ENCODE results near the gene PCBP3. TPM values are rescaled to one million over a fixed set of nuclear protein-coding genes. Genes with fewer than 3 reads are reported as not detected.

PCBP3 gene
- total and polyA plus RNA-seq, 12 donors: 1.7 to 15.8 (median 4.7) TPM

- 45 to 57% (median 54%) methylated on average over 6 of the region's 6 CpGs for WGBS, 4 donors
- intact Hi-C loops (cut with DNase I): no loop called here
- Histone ChIP-seq H3K4me1 (replicated peaks in 1 of 2) (peaks cover 0 to 5% of the 10 kb centered on the region in 2 donors), H3K27me3 (no peaks in the 10 kb centered on the region), H3K4me3 (no peak overlapping the region), H3K9me3 (replicated peaks in 1 of 3) (no peaks in the 10 kb centered on the region), H3K27ac (no peak overlapping the region), H3K36me3 (replicated peaks in 1 of 2) (no peaks in the 10 kb centered on the region)
- no peak for DNase-seq
- TF ChIP-seq CTCF (IDR thresholded peaks at IDR 0.05) (no peak), POLR2A (IDR thresholded peaks at IDR 0.05) (no peak)
These were observed 233.6 kb downstream of the PCBP3 start for GRCh38 chr21:45877171-45877438.

GRCh38 chr21:45877821-45878469 lies 234.4 kb downstream of the PCBP3 start:
- intact Hi-C loops (cut with DNase I): no loop called here
- TF ChIP-seq CTCF (IDR thresholded peaks at IDR 0.05) (no peak), POLR2A (IDR thresholded peaks at IDR 0.05) (no peak)
- no peak overlapping the region for H3K27ac ChIP-seq
- no peak overlapping the region for H3K4me3 ChIP-seq
- no peaks in the 10 kb centered on the region for H3K27me3 ChIP-seq
- WGBS, 4 donors: 49 to 78% (median 61%) methylated on average over 5 to 9 of the region's 9 CpGs
- H3K4me1 ChIP-seq (replicated peaks in 1 of 2): peaks cover 0 to 5% of the 10 kb centered on the region in 2 donors
- no peak for DNase-seq
- H3K9me3 ChIP-seq (replicated peaks in 1 of 3): no peaks in the 10 kb centered on the region
- no peaks in the 10 kb centered on the region for H3K36me3 ChIP-seq (replicated peaks in 1 of 2)

- DNase-seq: peak in 6 of 7 donors; percentile 41 to 80 (median 61)
- H3K36me3 ChIP-seq (replicated peaks in 1 of 2): no peaks in the 10 kb centered on the region
- intact Hi-C loops (cut with DNase I): no loop called here
These were observed 236.9 kb downstream of the PCBP3 start for GRCh38 chr21:45880097-45881068.

More at GRCh38 chr21:45880097-45881068, 236.9 kb downstream of the PCBP3 start:
- TF ChIP-seq POLR2A (IDR thresholded peaks at IDR 0.05): no peak
- TF ChIP-seq CTCF (IDR thresholded peaks at IDR 0.05): peak; percentile 8 to 45 (median 40)
- Histone ChIP-seq H3K27ac (no peak overlapping the region), H3K9me3 (replicated peaks in 1 of 3) (no peaks in the 10 kb centered on the region), H3K27me3 (no peaks in the 10 kb centered on the region), H3K4me1 (replicated peaks in 1 of 2) (peaks cover 0 to 5% of the 10 kb centered on the region in 2 donors), H3K4me3 (no peak overlapping the region)
- 55 to 60% (median 58%) methylated on average over 24 to 29 of the region's 29 CpGs for WGBS, 4 donors
